COLO829 (cell line): Measurements from ENCODE around the gene UBE2L5.

ENCODE experiments used
- DNase-seq: peaks from one replicate; pipeline ENCODE4 v3.0.0; 2012; ENCODE audit warnings: low spot score

The UBE2L5 gene

GRCh38 chr13:30477346-30478195 is 55.3 kb downstream of the UBE2L5 start:
- no peak for DNase-seq
